Common myeloid progenitor, CD34-positive (primary cell): Measurements from ENCODE around the gene SYCP2L.
"Not testable (repeated sequence)": the region's sequence is repeated elsewhere in the genome, so short reads cannot be mapped to it uniquely, and the experiment has no call there.

Experiments used
- CTCF ChIA-PET: fragments of 350-600 bp; sonication (Branson Sonifier 250); formaldehyde crosslinking; loops from one replicate; lab custom pipeline; 2021; ENCODE audit warnings: antibody characterized with exemption; lab: Charles Lee
- POLR2A ChIA-PET: fragments of 350-600 bp; sonication (Branson Sonifier 250); formaldehyde crosslinking; loops from one replicate; lab custom pipeline; 2021; ENCODE audit warnings: antibody characterized with exemption; lab: Charles Lee
- DNase-seq, 3 donors: peaks; one replicate each; pipeline versions ENCODE4 v3.0.0 to v3.0.0-alpha.2; 2013
- H3K27ac ChIP-seq, 2 experiments: 1 replicate in 1 of 2; 2 replicates in 1 of 2; pipeline ENCODE4 v1.7.0; 2013; ENCODE audit warnings: inconsistent platforms in 2 of 2, low read length in 2 of 2, mild to moderate bottlenecking in 2 of 2, low read depth in 1 of 2, moderate library complexity in 1 of 2; ENCODE audit not compliant: severe bottlenecking in 2 of 2, insufficient read depth in 1 of 2, poor library complexity in 1 of 2
- H3K27me3 ChIP-seq, 5 experiments: replicated peaks in 2 of 5; 1 replicate in 3 of 5; 2 replicates in 2 of 5; pipeline versions ENCODE4 v1.6.1 to v1.7.0; 2013; ENCODE audit warnings: low read length in 4 of 5, mild to moderate bottlenecking in 2 of 5, moderate library complexity in 2 of 5, inconsistent platforms in 1 of 5; ENCODE audit not compliant: insufficient read depth in 5 of 5, control insufficient read depth in 4 of 5
- H3K36me3 ChIP-seq, 4 experiments: 1 replicate in 2 of 4; 2 replicates in 2 of 4; pipeline versions ENCODE4 v1.6.1 to v1.7.0; 2013; ENCODE audit warnings: low read length in 3 of 4, control low read depth in 1 of 4, mild to moderate bottlenecking in 1 of 4; ENCODE audit not compliant: control insufficient read depth in 4 of 4, insufficient read depth in 4 of 4
- H3K4me1 ChIP-seq, 4 experiments: 1 replicate in 3 of 4; 2 replicates in 1 of 4; pipeline versions ENCODE4 v1.6.1 to v1.7.1; 2013; ENCODE audit warnings: low read length in 3 of 4, mild to moderate bottlenecking in 3 of 4, control low read depth in 1 of 4, inconsistent platforms in 1 of 4, moderate library complexity in 1 of 4; ENCODE audit not compliant: control insufficient read depth in 4 of 4, insufficient read depth in 4 of 4; ENCODE audit errors: control extremely low read depth in 1 of 4
- H3K4me3 ChIP-seq, 7 experiments: 1 replicate in 4 of 7; 2 replicates in 3 of 7; pipeline versions ENCODE4 v1.5.1 to v1.7.0; 2013; ENCODE audit warnings: mild to moderate bottlenecking in 7 of 7, low read length in 6 of 7, moderate library complexity in 6 of 7, inconsistent platforms in 2 of 7, low read depth in 2 of 7, control low read depth in 1 of 7; ENCODE audit not compliant: insufficient read depth in 4 of 7, control insufficient read depth in 1 of 7; ENCODE audit errors: extremely low read depth in 1 of 7
- H3K9me3 ChIP-seq, 5 experiments: 1 replicate in 4 of 5; 2 replicates in 1 of 5; pipeline versions ENCODE4 v1.6.1 to v1.7.1; 2013; ENCODE audit warnings: low read length in 4 of 5, mild to moderate bottlenecking in 2 of 5, inconsistent platforms in 1 of 5, low read depth in 1 of 5, moderate library complexity in 1 of 5; ENCODE audit not compliant: control insufficient read depth in 4 of 5, insufficient read depth in 2 of 5; ENCODE audit errors: control extremely low read depth in 1 of 5
- WGBS: methylation state at CpG from one replicate; pipeline ENCODE4 v1.1.5; 2013; ENCODE audit not compliant: insufficient coverage; 5-methylcytosine and 5-hydroxymethylcytosine counted together

Gene SYCP2L

DNA sequence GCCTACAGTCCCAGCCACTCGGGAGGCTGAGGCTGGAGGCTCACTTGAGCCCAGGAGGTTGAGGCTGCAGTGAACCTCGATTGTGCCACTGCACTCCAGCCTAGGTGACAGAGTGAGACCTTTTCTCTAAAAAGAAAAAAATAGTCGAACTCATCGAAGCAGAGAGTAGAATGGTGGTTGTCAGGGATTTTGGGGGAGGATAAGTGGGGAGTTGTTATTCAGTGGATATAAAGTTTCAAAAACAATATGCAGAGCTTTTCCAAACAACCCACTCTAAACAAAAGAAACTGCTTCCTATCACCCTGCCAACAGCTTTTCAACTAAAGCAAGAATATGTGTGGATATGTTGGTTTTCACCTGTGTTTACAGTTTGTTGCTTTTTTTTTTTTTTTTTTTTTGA lies 37.0 kb upstream of the SYCP2L start:
- no peak overlapping the region for H3K4me3 ChIP-seq
- peaks cover 0 to 6% (median under 1%) of the 10 kb centered on the region in 4 experiments for H3K4me1 ChIP-seq
- no peaks in the 10 kb centered on the region for H3K36me3 ChIP-seq
- WGBS = 100% methylated on average over 3 of the region's 4 CpGs
- ChIA-PET CTCF (no interaction called here), POLR2A (no interaction called here)
- DNase-seq = no peak
- no peak overlapping the region for H3K27ac ChIP-seq
- H3K27me3 ChIP-seq = peaks cover 0 to 2% (median 0%) of the 10 kb centered on the region in 5 experiments
- peaks cover 0 to 12% (median 6%) of the 10 kb centered on the region in 5 experiments for H3K9me3 ChIP-seq

- Histone ChIP-seq H3K27ac (no peak overlapping the region), H3K4me1 (peaks cover 0 to 6% (median under 1%) of the 10 kb centered on the region in 4 experiments), H3K27me3 (peaks cover 0 to 2% (median 0%) of the 10 kb centered on the region in 5 experiments), H3K9me3 (peaks cover 0 to 15% (median 6%) of the 10 kb centered on the region in 5 experiments), H3K36me3 (no peaks in the 10 kb centered on the region), H3K4me3 (no peak overlapping the region)
- ChIA-PET POLR2A (no interaction called here), CTCF (no interaction called here)
- DNase-seq = peak in 1 of 3 donors; percentile 12
- 58% methylated on average over 5 of the region's 7 CpGs for WGBS
Observed at GRCh38 chr6:10850728-10851127, 36.1 kb upstream of the SYCP2L start.

DNA sequence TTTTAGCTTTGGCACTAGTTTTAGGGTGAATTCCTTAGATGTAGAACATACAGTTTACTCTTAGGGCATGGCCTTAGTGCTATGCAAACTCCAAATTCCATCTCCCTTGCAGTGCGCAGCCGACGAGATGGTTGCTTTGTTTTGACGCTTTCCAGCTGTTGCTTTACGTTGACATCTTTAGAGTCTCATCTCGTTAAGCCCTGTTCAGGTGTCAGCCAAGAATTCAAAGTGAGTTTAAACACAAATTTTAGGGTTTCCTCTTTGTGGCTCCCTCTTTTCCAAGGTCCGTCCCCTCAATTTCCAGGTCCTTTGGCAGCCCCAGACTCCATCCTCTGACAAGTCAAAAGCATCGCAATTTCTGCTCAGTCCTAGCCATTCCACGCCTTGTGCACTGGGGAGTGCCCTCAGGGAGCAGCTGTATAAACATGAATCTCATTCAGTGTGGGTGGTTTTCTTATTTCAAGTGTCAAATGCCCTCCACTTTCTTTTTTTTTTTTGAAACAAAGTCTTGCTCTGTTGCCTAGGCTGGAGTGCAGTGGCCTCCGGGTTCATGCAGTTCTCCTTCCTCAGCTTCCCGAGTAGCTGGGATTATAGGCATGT lies 34.4 kb upstream of the SYCP2L start:
- CTCF ChIA-PET = interaction anchor here (0.9 to 1.0 kb wide), 2 partner anchors 10 to 114 kb away, joined by 3 read pairs; no protein-coding TSS in a partner anchor
- no peak overlapping the region for H3K4me3 ChIP-seq
- H3K36me3 ChIP-seq = no peaks in the 10 kb centered on the region
- H3K9me3 ChIP-seq = peaks cover 0 to 15% (median 6%) of the 10 kb centered on the region in 5 experiments
- H3K4me1 ChIP-seq = peaks cover 0 to 6% (median under 1%) of the 10 kb centered on the region in 4 experiments
- peaks cover 0 to 2% (median 0%) of the 10 kb centered on the region in 5 experiments for H3K27me3 ChIP-seq
- no peak for DNase-seq
- WGBS = 99% methylated on average over 10 of the region's 11 CpGs
- no peak overlapping the region for H3K27ac ChIP-seq
- POLR2A ChIA-PET = no interaction called here

- H3K27me3 ChIP-seq, H3K36me3 ChIP-seq, CTCF ChIA-PET, H3K4me1 ChIP-seq, H3K4me3 ChIP-seq, POLR2A ChIA-PET, H3K27ac ChIP-seq: not testable (repeated sequence)
- peaks cover 0 to 15% (median 6%) of the 10 kb centered on the region in 5 experiments for H3K9me3 ChIP-seq
- 54% methylated on average over 5 of the region's 6 CpGs for WGBS
- DNase-seq = peak in 2 of 3 donors; percentile 40 to 71
Observed at GRCh38 chr6:10853849-10854300, 33.0 kb upstream of the SYCP2L start.

DNA sequence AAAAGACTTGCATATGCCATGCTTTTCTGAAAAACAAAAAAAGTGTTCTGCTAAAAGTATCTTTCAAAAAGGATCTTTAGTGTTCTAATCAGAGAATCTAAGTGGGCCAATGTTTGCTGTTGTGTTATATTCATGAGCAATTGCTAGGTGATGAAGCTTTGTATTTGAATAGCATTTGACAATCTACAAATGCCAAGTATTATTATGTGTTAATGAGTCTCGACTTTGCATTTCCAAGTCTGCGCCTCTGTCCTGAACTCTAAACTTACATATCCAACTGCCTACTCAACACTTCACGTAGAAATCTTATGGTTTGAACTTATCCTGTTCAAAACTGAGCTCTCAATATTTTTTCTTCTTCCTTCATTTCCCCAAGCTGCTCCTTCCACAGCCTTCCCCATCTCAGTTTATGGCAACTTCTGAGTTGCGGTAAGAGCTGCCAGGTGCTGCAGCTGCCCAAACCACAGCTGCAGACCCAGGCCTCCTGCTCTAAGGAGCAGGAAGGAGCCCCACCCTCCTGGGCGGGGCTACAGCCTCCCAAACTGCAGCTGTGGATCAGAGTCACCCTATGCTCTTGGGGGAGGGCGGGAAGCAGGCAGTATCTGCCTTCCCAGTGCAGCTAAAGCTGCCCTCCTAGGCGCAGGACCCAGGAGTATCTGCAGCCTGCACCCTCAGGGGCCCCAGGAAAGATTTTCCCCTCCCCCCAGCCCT lies 31.8 kb upstream of the SYCP2L start:
- CTCF ChIA-PET = interaction anchor here (0.7 kb wide), 1 partner anchor 21 kb away, joined by 3 read pairs; no protein-coding TSS in a partner anchor
- Histone ChIP-seq H3K9me3 (peaks cover 0 to 15% (median 6%) of the 10 kb centered on the region in 5 experiments), H3K27ac (no peak overlapping the region)

GRCh38 chr6:10857259-10857658 lies 29.6 kb upstream of the SYCP2L start:
- Histone ChIP-seq H3K36me3 (no peaks in the 10 kb centered on the region), H3K27ac (no peak overlapping the region), H3K4me3 (no peak overlapping the region), H3K4me1 (no peaks in the 10 kb centered on the region), H3K27me3 (no peaks in the 10 kb centered on the region), H3K9me3 (peaks cover 0 to 15% (median 6%) of the 10 kb centered on the region in 5 experiments)
- no peak for DNase-seq
- WGBS = no CpG with 5 or more reads among the region's 2 CpGs
- POLR2A ChIA-PET = no interaction called here
- CTCF ChIA-PET = interaction anchor here (1.6 kb wide), 1 partner anchor 32 kb away, joined by 4 read pairs; no protein-coding TSS in a partner anchor

More for the DNA sequence above, 31.8 kb upstream of the SYCP2L start:
- Histone ChIP-seq H3K36me3 (no peaks in the 10 kb centered on the region), H3K4me3 (no peak overlapping the region), H3K27me3 (peaks cover 0 to 2% (median 0%) of the 10 kb centered on the region in 5 experiments), H3K4me1 (peaks cover 0 to 6% (median under 1%) of the 10 kb centered on the region in 4 experiments)
- WGBS = 95% methylated on average over 4 of the region's 7 CpGs
- no peak for DNase-seq
- POLR2A ChIA-PET = no interaction called here

- POLR2A ChIA-PET = no interaction called here
- CTCF ChIA-PET = no interaction called here
- no CpG with 5 or more reads among the region's 2 CpGs for WGBS
- no peaks in the 10 kb centered on the region for H3K9me3 ChIP-seq
- no peaks in the 10 kb centered on the region for H3K36me3 ChIP-seq
- no peak overlapping the region for H3K27ac ChIP-seq
- DNase-seq = no peak
- no peaks in the 10 kb centered on the region for H3K27me3 ChIP-seq
- H3K4me1 ChIP-seq = no peaks in the 10 kb centered on the region
- H3K4me3 ChIP-seq = no peak overlapping the region
Observed at GRCh38 chr6:10861086-10861485, 25.8 kb upstream of the SYCP2L start.
